ENCODE measurements around the gene NQO2. TPM values are rescaled to one million over a fixed set of nuclear protein-coding genes. Genes with fewer than 3 reads are reported as not detected.
"Not testable (repeated sequence)": the region's sequence is repeated elsewhere in the genome, so short reads cannot be mapped to it uniquely, and the experiment has no call there.

NQO2 gene
- polyA plus RNA-seq, 1 of the 3 experiments (the other 2 are of a cell fraction) = 19.2 TPM

- TF ChIP-seq USF2 (IDR thresholded peaks at IDR 0.05; ENCODE audit: borderline replicate concordance, low read depth, low read length) (no peak), TCF12 (IDR thresholded peaks at IDR 0.05) (no peak)
Measured at GRCh38 chr6:3053231-3053508, 53.5 kb downstream of the NQO2 start (continued).

- peak overlapping the region; percentile 42 to 59; a peak in 2 of 4 replicates for H3K4me3 ChIP-seq (ENCODE audit: low read depth in 2 of 2, low read length in 1 of 2)
- 80% methylated on average over 27 of the region's 27 CpGs for WGBS (ENCODE audit: low lambda C conversion rate)
- peak; percentile 36 for DNase-seq
- not testable (repeated sequence) for H3K27me3 ChIP-seq (ENCODE audit: insufficient read depth); H3K4me1 ChIP-seq (ENCODE audit: control insufficient read depth in 1 of 2, insufficient read depth in 2 of 2, low read depth in 1 of 2, low read length in 1 of 2); H3K9me3 ChIP-seq; H3K9me2 ChIP-seq; H3K36me3 ChIP-seq (replicated peaks in 1 of 2; ENCODE audit: control insufficient read depth in 1 of 2, insufficient read depth in 2 of 2, low read length in 1 of 2); H3K27ac ChIP-seq (ENCODE audit: low read depth in 2 of 2, low read length in 1 of 2); H3K9ac ChIP-seq; H3F3A ChIP-seq (replicated peaks; ENCODE audit: insufficient read depth); H4K20me1 ChIP-seq (ENCODE audit: insufficient read depth); H3K79me2 ChIP-seq (ENCODE audit: insufficient read depth)
- H2AFZ ChIP-seq (ENCODE audit: low read depth) = peak overlapping the region; percentile 94; the same call in 1 of the 2 replicates
- ChIA-PET CTCF (interaction anchor here (1.0 to 2.5 kb wide), 6 partner anchors 53 to 209 kb away, joined by 3 to 10 read pairs (median 6); partner anchors contain the start of gene NQO2), POLR2A (interaction anchor here (0.6 to 1.0 kb wide), 2 partner anchors 65 to 66 kb away, joined by 3 to 4 read pairs; no protein-coding TSS in a partner anchor)
- H3K4me2 ChIP-seq = peak overlapping the region; percentile 61
Measured at GRCh38 chr6:3054229-3055157, 54.8 kb downstream of the NQO2 start.

GRCh38 chr6:3055158-3055499 is 55.4 kb downstream of the NQO2 start:
- H3K9me2 ChIP-seq; H3F3A ChIP-seq (replicated peaks; ENCODE audit: insufficient read depth); H3K9ac ChIP-seq; DNase-seq; H2AFZ ChIP-seq (ENCODE audit: low read depth); H3K4me3 ChIP-seq (ENCODE audit: low read depth in 2 of 2, low read length in 1 of 2); H4K20me1 ChIP-seq (ENCODE audit: insufficient read depth); POLR2A ChIA-PET; H3K4me2 ChIP-seq; H3K36me3 ChIP-seq (replicated peaks in 1 of 2; ENCODE audit: control insufficient read depth in 1 of 2, insufficient read depth in 2 of 2, low read length in 1 of 2); H3K27me3 ChIP-seq (ENCODE audit: insufficient read depth); H3K9me3 ChIP-seq; H3K27ac ChIP-seq (ENCODE audit: low read depth in 2 of 2, low read length in 1 of 2); H3K4me1 ChIP-seq (ENCODE audit: control insufficient read depth in 1 of 2, insufficient read depth in 2 of 2, low read depth in 1 of 2, low read length in 1 of 2); H3K79me2 ChIP-seq (ENCODE audit: insufficient read depth): not testable (repeated sequence)
- WGBS (ENCODE audit: low lambda C conversion rate) = 62% methylated on average over 3 of the region's 3 CpGs
- CTCF ChIA-PET = interaction anchor here (2.5 kb wide), 1 partner anchor 53 kb away, joined by 6 read pairs; no protein-coding TSS in a partner anchor

GRCh38 chr6:3057063-3057770 is 57.5 kb downstream of the NQO2 start:
- Histone ChIP-seq H3K4me1 (ENCODE audit: control insufficient read depth in 1 of 2, insufficient read depth in 2 of 2, low read depth in 1 of 2, low read length in 1 of 2) (peaks cover 0 to 2% of the 10 kb centered on the region in 2 experiments; a peak in 1 of 4 replicates), H3K9ac (no peak overlapping the region), H3F3A (replicated peaks; ENCODE audit: insufficient read depth) (peaks cover 13% of the 10 kb centered on the region), H3K27me3 (ENCODE audit: insufficient read depth) (no peaks in the 10 kb centered on the region), H4K20me1 (ENCODE audit: insufficient read depth) (no peaks in the 10 kb centered on the region), H3K4me2 (no peak overlapping the region), H3K9me2 (no peaks in the 10 kb centered on the region), H3K4me3 (ENCODE audit: low read depth in 2 of 2, low read length in 1 of 2) (no peak overlapping the region), H3K27ac (ENCODE audit: low read depth in 2 of 2, low read length in 1 of 2) (no peak overlapping the region), H3K9me3 (no peaks in the 10 kb centered on the region), H3K79me2 (ENCODE audit: insufficient read depth) (no peaks in the 10 kb centered on the region), H3K36me3 (replicated peaks in 1 of 2; ENCODE audit: control insufficient read depth in 1 of 2, insufficient read depth in 2 of 2, low read length in 1 of 2) (no peaks in the 10 kb centered on the region), H2AFZ (ENCODE audit: low read depth) (no peak overlapping the region)
- WGBS (ENCODE audit: low lambda C conversion rate) = 62% methylated on average over 11 of the region's 11 CpGs
- ChIA-PET CTCF (interaction anchor here (1.0 to 1.5 kb wide), 6 partner anchors 18 to 319 kb away, joined by 3 to 7 read pairs (median 4); partner anchors contain the start of gene NQO2), POLR2A (no interaction called here)
- TF ChIP-seq IRF3 (IDR thresholded peaks at IDR 0.05; ENCODE audit: low read depth, low read length) = no peak
- no peak for TF ChIP-seq RXRA (IDR thresholded peaks at IDR 0.05; ENCODE audit: borderline replicate concordance, low read depth)
- TF ChIP-seq GABPA (IDR thresholded peaks at IDR 0.05; ENCODE audit: low read depth) = no peak
- TF ChIP-seq POLR2AphosphoS5 (IDR thresholded peaks at IDR 0.05; ENCODE audit: low read depth, low read length) = no peak
- no peak for TF ChIP-seq MXI1 (IDR thresholded peaks at IDR 0.05; ENCODE audit: low read depth, low read length)
- no peak for TF ChIP-seq MEF2A (IDR thresholded peaks at IDR 0.05; ENCODE audit: borderline replicate concordance, low read depth)
- TF ChIP-seq PBX3 (IDR thresholded peaks at IDR 0.05) = no peak
- DNase-seq = no peak
